Measurements from ENCODE around the gene FRMD4B. TPM values are rescaled to one million over a fixed set of nuclear protein-coding genes. Genes with fewer than 3 reads are reported as not detected.

The FRMD4B gene
- total and polyA plus RNA-seq, 2 donors (not counting 1 experiment from before 2014, with no cell fraction given) = 0.86 to 1.2 TPM

GRCh38 chr3:69219101-69219708 lies 166.7 kb downstream of the FRMD4B start:
- Histone ChIP-seq H2AFZ (ENCODE audit: low read length) (no peak overlapping the region), H3K9me3 (ENCODE audit: control insufficient read depth, insufficient read depth, low read depth, low read length) (no peaks in the 10 kb centered on the region), H3K27ac (ENCODE audit: insufficient read depth, low read length) (no peak overlapping the region), H3K27me3 (ENCODE audit: control insufficient read depth, insufficient read depth, low read length) (no peaks in the 10 kb centered on the region), H3K36me3 (ENCODE audit: control insufficient read depth, insufficient read depth, low read length) (no peaks in the 10 kb centered on the region), H4K20me1 (ENCODE audit: control insufficient read depth, extremely low read depth, insufficient read depth, low read length) (no peaks in the 10 kb centered on the region), H3K4me3 (replicated peaks in 1 of 4; ENCODE audit: control extremely low read depth in 1 of 4, insufficient read depth in 1 of 4, low read depth in 3 of 4, low read length in 4 of 4) (no peak overlapping the region), H3K4me1 (ENCODE audit: control insufficient read depth, extremely low read depth, insufficient read depth, low read length) (no peaks in the 10 kb centered on the region), H3K9ac (ENCODE audit: insufficient read depth, low read length) (no peak overlapping the region), H3K79me2 (ENCODE audit: control insufficient read depth, insufficient read depth, low read length) (no peaks in the 10 kb centered on the region), H3K4me2 (ENCODE audit: extremely low read depth, insufficient read depth, low read length) (no peak overlapping the region)
- DNase-seq (ENCODE audit: low read depth in 2 of 2) = peak in 1 of 2 donors; percentile 36
- TF ChIP-seq EZH2 (IDR thresholded peaks at IDR 0.05; ENCODE audit: low read length, missing control alignments) = no peak
- TF ChIP-seq, protein P1, sequence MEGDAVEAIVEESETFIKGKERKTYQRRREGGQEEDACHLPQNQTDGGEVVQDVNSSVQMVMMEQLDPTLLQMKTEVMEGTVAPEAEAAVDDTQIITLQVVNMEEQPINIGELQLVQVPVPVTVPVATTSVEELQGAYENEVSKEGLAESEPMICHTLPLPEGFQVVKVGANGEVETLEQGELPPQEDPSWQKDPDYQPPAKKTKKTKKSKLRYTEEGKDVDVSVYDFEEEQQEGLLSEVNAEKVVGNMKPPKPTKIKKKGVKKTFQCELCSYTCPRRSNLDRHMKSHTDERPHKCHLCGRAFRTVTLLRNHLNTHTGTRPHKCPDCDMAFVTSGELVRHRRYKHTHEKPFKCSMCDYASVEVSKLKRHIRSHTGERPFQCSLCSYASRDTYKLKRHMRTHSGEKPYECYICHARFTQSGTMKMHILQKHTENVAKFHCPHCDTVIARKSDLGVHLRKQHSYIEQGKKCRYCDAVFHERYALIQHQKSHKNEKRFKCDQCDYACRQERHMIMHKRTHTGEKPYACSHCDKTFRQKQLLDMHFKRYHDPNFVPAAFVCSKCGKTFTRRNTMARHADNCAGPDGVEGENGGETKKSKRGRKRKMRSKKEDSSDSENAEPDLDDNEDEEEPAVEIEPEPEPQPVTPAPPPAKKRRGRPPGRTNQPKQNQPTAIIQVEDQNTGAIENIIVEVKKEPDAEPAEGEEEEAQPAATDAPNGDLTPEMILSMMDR (conservative IDR thresholded peaks at IDR 0.05 in 1 of 2, IDR thresholded peaks at IDR 0.05 in 1 of 2; ENCODE audit: low read depth in 1 of 2, low read length in 2 of 2) = no peak

DNA sequence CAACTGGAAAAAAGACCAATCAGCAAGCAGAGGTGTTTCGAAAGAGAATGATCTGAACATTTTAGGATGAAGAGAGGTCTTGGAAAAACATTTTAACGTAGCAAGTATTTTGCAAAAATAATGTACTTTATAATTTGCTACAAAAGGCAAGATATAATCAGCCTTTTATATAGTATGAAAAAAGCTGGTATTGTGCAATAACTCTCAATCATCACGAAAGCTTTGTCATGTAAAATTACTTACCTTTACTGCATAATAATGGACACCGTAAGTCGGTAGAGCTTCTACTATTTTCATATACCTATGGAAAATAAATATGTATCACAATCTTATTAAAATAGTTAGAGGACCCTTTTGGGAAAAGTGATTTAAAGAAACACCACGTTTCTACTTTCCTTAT lies 167.8 kb downstream of the FRMD4B start:
- Histone ChIP-seq H3K4me1 (ENCODE audit: control insufficient read depth, extremely low read depth, insufficient read depth, low read length) (no peaks in the 10 kb centered on the region), H3K4me3 (replicated peaks in 1 of 4; ENCODE audit: control extremely low read depth in 1 of 4, insufficient read depth in 1 of 4, low read depth in 3 of 4, low read length in 4 of 4) (no peak overlapping the region), H2AFZ (ENCODE audit: low read length) (no peak overlapping the region), H3K27ac (ENCODE audit: insufficient read depth, low read length) (no peak overlapping the region), H3K9me3 (ENCODE audit: control insufficient read depth, insufficient read depth, low read depth, low read length) (no peaks in the 10 kb centered on the region), H3K4me2 (ENCODE audit: extremely low read depth, insufficient read depth, low read length) (no peak overlapping the region), H4K20me1 (ENCODE audit: control insufficient read depth, extremely low read depth, insufficient read depth, low read length) (no peaks in the 10 kb centered on the region), H3K36me3 (ENCODE audit: control insufficient read depth, insufficient read depth, low read length) (no peaks in the 10 kb centered on the region), H3K27me3 (ENCODE audit: control insufficient read depth, insufficient read depth, low read length) (no peaks in the 10 kb centered on the region), H3K79me2 (ENCODE audit: control insufficient read depth, insufficient read depth, low read length) (no peaks in the 10 kb centered on the region), H3K9ac (ENCODE audit: insufficient read depth, low read length) (no peak overlapping the region)
- no peak for DNase-seq (ENCODE audit: low read depth in 2 of 2)
- TF ChIP-seq, protein P1 (conservative IDR thresholded peaks at IDR 0.05 in 1 of 2, IDR thresholded peaks at IDR 0.05 in 1 of 2; ENCODE audit: low read depth in 1 of 2, low read length in 2 of 2) = no peak
- TF ChIP-seq EZH2 (IDR thresholded peaks at IDR 0.05; ENCODE audit: low read length, missing control alignments) = no peak

GRCh38 chr3:69216981-69217380 lies 168.9 kb downstream of the FRMD4B start:
- TF ChIP-seq, protein P1 (conservative IDR thresholded peaks at IDR 0.05 in 1 of 2, IDR thresholded peaks at IDR 0.05 in 1 of 2; ENCODE audit: low read depth in 1 of 2, low read length in 2 of 2) = no peak
- TF ChIP-seq EZH2 (IDR thresholded peaks at IDR 0.05; ENCODE audit: low read length, missing control alignments) = no peak
- Histone ChIP-seq H4K20me1 (ENCODE audit: control insufficient read depth, extremely low read depth, insufficient read depth, low read length) (no peaks in the 10 kb centered on the region), H3K79me2 (ENCODE audit: control insufficient read depth, insufficient read depth, low read length) (no peaks in the 10 kb centered on the region), H3K4me3 (replicated peaks in 1 of 4; ENCODE audit: control extremely low read depth in 1 of 4, insufficient read depth in 1 of 4, low read depth in 3 of 4, low read length in 4 of 4) (no peak overlapping the region), H3K27ac (ENCODE audit: insufficient read depth, low read length) (no peak overlapping the region), H3K9me3 (ENCODE audit: control insufficient read depth, insufficient read depth, low read depth, low read length) (no peaks in the 10 kb centered on the region), H2AFZ (ENCODE audit: low read length) (no peak overlapping the region), H3K9ac (ENCODE audit: insufficient read depth, low read length) (no peak overlapping the region), H3K27me3 (ENCODE audit: control insufficient read depth, insufficient read depth, low read length) (no peaks in the 10 kb centered on the region), H3K4me1 (ENCODE audit: control insufficient read depth, extremely low read depth, insufficient read depth, low read length) (no peaks in the 10 kb centered on the region), H3K36me3 (ENCODE audit: control insufficient read depth, insufficient read depth, low read length) (no peaks in the 10 kb centered on the region), H3K4me2 (ENCODE audit: extremely low read depth, insufficient read depth, low read length) (no peak overlapping the region)
- DNase-seq (ENCODE audit: low read depth in 2 of 2) = no peak
